Measurements from ENCODE around the gene SLC26A9. TPM values are rescaled to one million over a fixed set of nuclear protein-coding genes. Genes with fewer than 3 reads are reported as not detected.

Gene SLC26A9
- total RNA-seq, 2 donors from 2014 or later, result not detected

DNA sequence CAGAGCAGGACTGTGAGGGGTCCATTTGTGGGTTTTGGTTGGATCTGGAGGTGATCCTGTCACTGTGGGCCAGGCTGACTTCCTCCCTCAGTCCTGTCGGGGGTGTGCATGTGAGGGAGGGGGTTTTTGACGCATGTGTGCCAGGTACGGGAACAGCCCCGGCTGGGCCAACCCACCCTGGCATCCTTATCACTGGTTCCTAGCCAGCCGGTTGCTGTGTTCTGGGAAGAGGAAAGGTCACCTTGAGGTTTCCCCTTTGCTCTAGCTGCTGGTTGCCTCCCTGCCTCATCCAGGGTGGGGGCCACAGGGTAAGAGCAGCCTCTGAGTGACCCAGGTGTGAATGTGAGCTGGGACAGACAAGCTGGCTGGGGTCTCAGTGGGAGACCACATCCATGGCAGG lies 2.5 kb downstream of the SLC26A9 start:
- Histone ChIP-seq H3K27ac (no peak overlapping the region), H3K36me3 (no peaks in the 10 kb centered on the region), H3K9me3 (no peaks in the 10 kb centered on the region), H3K4me1 (no peaks in the 10 kb centered on the region), H3K27me3 (no peaks in the 10 kb centered on the region), H3K9ac (ENCODE audit: low read depth in 2 of 2, low read length in 2 of 2) (no peak overlapping the region), H3K4me3 (no peak overlapping the region)
- TF ChIP-seq, protein P1, sequence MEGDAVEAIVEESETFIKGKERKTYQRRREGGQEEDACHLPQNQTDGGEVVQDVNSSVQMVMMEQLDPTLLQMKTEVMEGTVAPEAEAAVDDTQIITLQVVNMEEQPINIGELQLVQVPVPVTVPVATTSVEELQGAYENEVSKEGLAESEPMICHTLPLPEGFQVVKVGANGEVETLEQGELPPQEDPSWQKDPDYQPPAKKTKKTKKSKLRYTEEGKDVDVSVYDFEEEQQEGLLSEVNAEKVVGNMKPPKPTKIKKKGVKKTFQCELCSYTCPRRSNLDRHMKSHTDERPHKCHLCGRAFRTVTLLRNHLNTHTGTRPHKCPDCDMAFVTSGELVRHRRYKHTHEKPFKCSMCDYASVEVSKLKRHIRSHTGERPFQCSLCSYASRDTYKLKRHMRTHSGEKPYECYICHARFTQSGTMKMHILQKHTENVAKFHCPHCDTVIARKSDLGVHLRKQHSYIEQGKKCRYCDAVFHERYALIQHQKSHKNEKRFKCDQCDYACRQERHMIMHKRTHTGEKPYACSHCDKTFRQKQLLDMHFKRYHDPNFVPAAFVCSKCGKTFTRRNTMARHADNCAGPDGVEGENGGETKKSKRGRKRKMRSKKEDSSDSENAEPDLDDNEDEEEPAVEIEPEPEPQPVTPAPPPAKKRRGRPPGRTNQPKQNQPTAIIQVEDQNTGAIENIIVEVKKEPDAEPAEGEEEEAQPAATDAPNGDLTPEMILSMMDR (IDR thresholded peaks at IDR 0.05), result no peak
- intact Hi-C loops (cut with DNase I), result no loop called here
- DNase-seq, result no peak

DNA sequence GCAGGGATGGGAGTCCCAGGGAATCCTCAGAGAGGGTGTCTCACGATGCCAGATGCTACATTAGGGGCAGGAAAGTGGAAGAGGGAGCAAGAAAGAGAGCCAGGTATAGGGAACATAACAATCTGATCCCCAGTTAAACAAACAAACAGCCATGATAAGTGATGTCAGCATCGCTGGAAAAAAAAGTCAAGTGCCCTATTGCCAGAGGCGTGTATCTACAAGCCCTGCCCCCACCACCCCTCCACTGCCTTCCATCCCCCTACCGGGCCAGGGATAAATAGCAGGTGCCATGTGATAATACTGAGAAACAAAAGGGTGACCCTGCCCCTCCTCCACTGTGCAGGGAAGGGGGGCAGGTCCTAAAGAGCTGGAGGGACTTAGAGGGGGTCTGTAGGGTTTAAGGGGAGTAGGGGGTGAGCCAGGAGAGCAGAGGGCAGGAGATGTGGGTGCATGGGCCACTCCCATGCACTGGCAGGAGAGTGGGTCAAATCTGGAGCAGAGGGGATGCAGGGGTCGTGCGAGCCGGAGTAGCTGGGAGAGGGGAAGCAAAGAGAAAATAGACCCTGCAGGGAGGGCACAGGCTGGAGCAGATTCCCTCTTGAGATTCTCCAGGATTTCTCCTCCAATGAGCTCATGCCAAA lies 3.4 kb downstream of the SLC26A9 start:
- no peaks in the 10 kb centered on the region for H3K36me3 ChIP-seq

DNA sequence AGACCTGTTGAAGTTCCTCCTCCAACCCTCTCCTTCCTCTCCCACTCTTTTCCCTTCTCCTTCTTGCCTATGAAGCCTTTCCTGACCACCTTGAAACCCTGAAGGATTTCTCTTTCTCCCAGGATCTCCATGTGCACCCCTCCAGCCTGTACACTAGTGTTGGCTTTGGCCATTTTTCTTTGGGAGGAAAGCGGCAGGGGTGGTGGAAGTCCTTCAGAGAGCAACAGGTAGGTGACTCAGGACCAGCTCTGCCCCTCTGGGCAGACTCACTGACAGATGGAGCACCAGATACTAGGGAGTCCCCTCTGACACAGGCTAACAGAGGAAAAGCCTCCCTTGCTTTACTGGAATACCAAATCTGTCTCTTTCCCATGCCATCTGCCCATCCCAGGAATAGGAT lies 4.6 kb downstream of the SLC26A9 start:
- no peaks in the 10 kb centered on the region for H3K9me3 ChIP-seq

More for the DNA sequence above, 3.4 kb downstream of the SLC26A9 start:
- Histone ChIP-seq H3K27ac (no peak overlapping the region), H3K9me3 (no peaks in the 10 kb centered on the region), H3K27me3 (no peaks in the 10 kb centered on the region), H3K4me1 (no peaks in the 10 kb centered on the region), H3K9ac (ENCODE audit: low read depth in 2 of 2, low read length in 2 of 2) (no peak overlapping the region), H3K4me3 (no peak overlapping the region)
- TF ChIP-seq, protein P1 (IDR thresholded peaks at IDR 0.05), result no peak
- intact Hi-C loops (cut with DNase I), result no loop called here
- no peak for DNase-seq

DNA sequence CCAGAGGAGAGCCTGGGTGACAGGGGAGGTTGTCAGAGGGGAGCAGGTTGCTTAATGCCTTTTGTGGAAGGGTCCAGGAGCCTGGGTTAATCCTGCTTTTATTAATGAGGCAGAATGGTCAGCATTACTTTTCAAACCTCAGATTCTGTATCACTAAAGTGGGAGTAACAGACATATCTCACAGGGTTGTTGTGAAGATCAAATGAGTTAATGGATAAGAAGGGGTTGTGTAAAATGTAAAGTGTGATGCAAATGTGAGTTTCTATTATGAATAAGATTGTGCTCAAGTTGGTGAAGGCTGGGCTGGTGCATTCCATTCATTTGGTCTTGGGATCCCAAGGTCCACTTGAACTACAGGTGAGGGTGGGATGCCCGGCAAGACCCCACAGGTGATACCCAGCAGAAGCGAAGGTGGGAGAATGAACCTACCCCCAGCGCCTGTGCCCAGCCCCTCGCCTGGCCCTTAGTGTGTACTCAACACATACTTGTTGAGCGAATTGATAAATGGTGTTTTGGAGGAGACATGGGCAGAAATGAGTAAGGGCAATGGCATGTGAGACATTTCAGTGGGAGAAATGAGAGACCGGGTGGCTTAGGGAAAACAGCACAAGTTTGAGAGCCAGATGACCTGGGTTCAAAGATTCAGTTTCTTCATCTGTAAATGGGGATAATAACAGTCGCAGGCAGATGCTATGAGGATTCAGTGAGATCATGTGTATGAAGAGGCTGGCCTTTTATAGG lies 6.2 kb downstream of the SLC26A9 start:
- H3K9ac ChIP-seq (ENCODE audit: low read depth in 2 of 2, low read length in 2 of 2), result no peak overlapping the region
- H3K36me3 ChIP-seq, result no peaks in the 10 kb centered on the region
- H3K4me1 ChIP-seq, result no peaks in the 10 kb centered on the region
- no peak for DNase-seq
- no peaks in the 10 kb centered on the region for H3K27me3 ChIP-seq
- no peak overlapping the region for H3K4me3 ChIP-seq
- TF ChIP-seq, protein P1 (IDR thresholded peaks at IDR 0.05), result no peak
- no peak overlapping the region for H3K27ac ChIP-seq
- intact Hi-C loops (cut with DNase I), result no loop called here
- H3K9me3 ChIP-seq, result no peaks in the 10 kb centered on the region

More for the DNA sequence above, 4.6 kb downstream of the SLC26A9 start:
- Histone ChIP-seq H3K27me3 (no peaks in the 10 kb centered on the region), H3K4me1 (no peaks in the 10 kb centered on the region), H3K4me3 (no peak overlapping the region), H3K27ac (no peak overlapping the region), H3K36me3 (no peaks in the 10 kb centered on the region), H3K9ac (ENCODE audit: low read depth in 2 of 2, low read length in 2 of 2) (no peak overlapping the region)
- DNase-seq, result no peak
- intact Hi-C loops (cut with DNase I), result no loop called here
- TF ChIP-seq, protein P1 (IDR thresholded peaks at IDR 0.05), result no peak

DNA sequence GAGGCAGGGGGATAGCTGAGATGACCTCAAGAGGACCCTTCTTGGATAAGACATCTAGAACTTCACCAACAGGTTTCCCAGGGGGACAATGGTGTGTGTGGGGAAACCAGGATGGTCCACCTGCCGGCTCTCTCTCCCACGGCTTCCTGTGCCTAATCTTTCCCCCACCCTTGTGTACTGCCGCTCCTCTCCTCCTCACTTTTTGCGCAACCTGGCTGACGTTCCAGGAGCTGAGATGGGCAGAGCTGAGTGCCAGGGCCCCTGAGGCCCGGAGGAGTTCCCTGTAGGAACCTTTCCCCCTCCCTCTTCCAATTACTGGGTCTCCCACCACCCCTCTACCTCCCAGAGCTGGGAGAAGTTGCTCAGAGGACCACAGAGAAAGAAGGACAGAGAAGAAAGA lies 6.9 kb downstream of the SLC26A9 start:
- DNase-seq, result no peak
- intact Hi-C loops (cut with DNase I), result no loop called here
- Histone ChIP-seq H3K27me3 (no peaks in the 10 kb centered on the region), H3K27ac (no peak overlapping the region), H3K4me3 (no peak overlapping the region), H3K36me3 (no peaks in the 10 kb centered on the region), H3K4me1 (no peaks in the 10 kb centered on the region), H3K9me3 (no peaks in the 10 kb centered on the region), H3K9ac (ENCODE audit: low read depth in 2 of 2, low read length in 2 of 2) (no peak overlapping the region)
- TF ChIP-seq, protein P1 (IDR thresholded peaks at IDR 0.05), result no peak

Measured in colonic mucosa (tissue), 4 donors.